GM11168 (cell line): ENCODE data around the gene FTCD.
"Not testable (repeated sequence)": the region's sequence is repeated elsewhere in the genome, so short reads cannot be mapped to it uniquely, and the experiment has no call there.

Source experiments
- in situ Hi-C: fragments of 300-500 bp; cut with MboI; formaldehyde crosslinking; loops from one replicate; pipeline ENCODE4 v1.12.0; 2022; ENCODE audit warnings: low sequenced_read_pairs; ENCODE audit not compliant: unreplicated experiment

FTCD gene

DNA sequence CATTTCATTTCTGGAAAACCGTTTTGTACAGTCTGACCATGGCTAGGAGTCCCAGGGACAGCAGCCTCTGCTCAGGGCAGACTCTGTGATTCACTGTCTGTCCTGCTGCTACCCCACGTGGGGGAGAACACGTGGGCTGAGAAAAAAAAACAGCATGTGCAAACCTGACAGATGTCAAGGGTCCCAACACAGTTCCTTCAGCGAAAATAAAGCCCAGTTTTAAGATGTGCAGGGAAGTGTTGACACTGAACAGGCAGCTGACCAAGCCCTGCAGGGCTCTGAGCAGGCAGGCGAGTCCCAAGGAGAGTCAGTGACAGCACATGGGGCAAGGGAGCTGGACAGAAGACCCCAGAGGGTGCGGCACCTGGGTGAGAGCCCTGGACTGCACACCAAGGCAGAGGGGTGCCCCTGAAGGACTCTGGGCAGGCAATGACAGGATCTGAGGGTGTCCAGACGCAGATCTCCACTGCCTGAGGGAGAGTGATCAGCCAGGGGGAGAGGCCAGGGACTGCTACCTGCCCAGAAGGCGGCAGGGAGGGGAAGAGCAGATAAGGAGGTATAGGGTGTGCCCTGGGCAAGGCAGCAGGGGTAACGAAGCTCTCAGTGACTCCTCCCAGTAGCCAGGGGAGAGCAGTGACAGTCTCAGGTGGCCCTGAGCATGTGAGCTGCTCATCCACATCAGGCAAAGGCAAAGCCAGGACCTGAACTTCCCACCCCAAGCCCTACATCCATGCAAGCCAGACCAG, 34.0 kb upstream of the FTCD start:
- in situ Hi-C loops = no loop called here

- in situ Hi-C loops = no loop called here
Measured at GRCh38 chr21:46188226-46189212, 33.1 kb upstream of the FTCD start.

- in situ Hi-C loops = no loop called here
Measured at GRCh38 chr21:46187814-46188213, 32.4 kb upstream of the FTCD start.

- in situ Hi-C loops = no loop called here
Measured at GRCh38 chr21:46187261-46187660, 31.9 kb upstream of the FTCD start.

GRCh38 chr21:46185716-46186115, 30.3 kb upstream of the FTCD start:
- in situ Hi-C loops = no loop called here

GRCh38 chr21:46184625-46185555, 29.5 kb upstream of the FTCD start:
- in situ Hi-C loops = no loop called here

DNA sequence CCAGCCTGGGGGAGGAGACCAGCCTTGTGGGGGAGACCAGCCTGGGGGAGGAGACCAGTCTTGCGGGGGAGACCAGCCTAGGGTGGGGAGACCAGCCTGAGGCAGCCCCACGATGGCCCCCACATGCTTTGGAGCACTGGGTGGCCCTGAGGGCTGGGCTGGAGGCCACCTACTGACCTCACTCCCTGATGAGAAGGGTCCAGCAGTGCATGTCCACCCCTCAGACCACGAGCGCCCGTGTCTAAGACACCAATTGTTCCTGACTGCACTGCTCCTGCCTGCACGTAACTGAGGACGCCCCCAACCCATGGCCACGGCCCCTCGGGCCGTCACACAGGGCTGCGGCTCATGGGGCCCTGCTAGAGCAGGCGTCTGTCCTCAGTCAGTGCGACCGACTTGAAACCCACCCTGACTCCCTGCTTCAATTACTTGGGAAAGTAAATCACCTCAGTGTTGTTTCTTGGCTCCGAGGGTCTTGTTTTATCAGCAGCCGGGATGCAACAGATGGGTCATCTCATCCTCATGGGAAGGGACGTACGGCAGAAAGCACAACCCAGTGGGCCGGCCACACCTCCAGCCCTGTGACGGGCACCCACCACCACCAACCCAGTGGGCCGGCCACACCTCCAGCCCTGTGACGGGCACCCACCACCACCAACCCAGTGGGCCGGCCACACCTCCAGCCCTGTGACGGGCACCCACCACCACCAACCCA, 28.7 kb upstream of the FTCD start, which contains the start of gene SPATC1L:
SPATC1L (minus strand) TSS at position 550 of the 715 bp plus-strand sequence. CDS start 1,643 bp downstream, outside the sequence.
- in situ Hi-C loops = no loop called here

DNA sequence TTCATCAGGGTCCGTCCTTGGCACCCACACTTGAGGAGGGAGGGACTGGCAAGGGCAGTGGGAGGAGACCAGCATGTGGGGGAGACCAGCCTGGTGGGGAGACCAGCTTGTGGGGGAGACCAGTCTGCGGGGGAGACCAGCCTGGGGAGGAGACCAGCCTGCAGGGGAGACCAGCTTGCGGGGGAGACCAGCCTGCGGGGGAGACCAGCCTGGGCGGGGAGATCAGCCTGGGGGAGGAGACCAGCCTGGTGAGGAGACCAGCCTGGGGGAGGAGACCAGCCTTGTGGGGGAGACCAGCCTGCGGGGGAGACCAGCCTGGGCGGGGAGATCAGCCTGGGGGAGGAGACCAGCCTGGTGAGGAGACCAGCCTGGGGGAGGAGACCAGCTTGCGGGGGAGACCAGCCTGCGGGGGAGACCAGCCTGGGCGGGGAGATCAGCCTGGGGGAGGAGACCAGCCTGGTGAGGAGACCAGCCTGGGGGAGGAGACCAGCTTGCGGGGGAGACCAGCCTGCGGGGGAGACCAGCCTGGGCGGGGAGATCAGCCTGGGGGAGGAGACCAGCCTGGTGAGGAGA, 28.0 kb upstream of the FTCD start:
- in situ Hi-C loops = not testable (repeated sequence)

DNA sequence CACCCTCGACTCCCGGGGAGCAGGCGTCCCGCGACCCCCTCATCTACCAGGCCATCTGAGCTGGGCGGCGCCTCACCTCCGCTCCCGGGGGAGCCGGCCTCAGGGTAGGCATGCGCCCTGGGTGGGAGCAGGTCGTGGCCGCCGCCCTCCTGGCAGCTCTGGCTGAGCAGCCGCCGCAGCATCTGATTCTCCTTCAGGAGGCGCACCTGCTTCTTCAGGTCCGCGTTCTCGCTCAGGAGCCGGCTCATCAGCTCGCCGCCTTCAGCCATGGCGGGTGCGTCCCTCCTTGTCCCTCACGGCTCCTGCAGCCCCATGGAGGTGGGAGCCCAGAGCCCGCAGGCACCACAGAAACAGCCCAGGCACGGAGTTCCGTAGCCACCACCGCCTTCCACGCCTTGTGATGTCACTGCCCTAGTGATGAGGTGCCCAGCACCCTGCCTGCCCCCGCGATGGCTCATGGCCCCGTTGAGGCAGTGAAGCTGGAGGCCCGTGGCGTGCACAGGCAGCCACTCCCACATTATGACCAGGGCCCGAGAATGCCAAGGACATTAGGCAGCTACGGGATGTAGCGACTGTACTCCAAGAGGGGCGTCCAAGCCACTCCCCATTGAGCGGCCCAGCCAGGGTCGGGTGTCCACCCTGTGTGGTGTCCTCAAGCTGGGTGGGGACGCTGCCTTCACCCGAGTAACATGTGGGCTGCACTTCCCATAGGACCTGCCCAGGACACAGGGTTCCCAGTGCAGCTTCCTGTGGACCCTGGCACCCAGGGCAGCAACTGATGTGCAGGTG, 27.4 kb upstream of the FTCD start:
- in situ Hi-C loops = no loop called here

DNA sequence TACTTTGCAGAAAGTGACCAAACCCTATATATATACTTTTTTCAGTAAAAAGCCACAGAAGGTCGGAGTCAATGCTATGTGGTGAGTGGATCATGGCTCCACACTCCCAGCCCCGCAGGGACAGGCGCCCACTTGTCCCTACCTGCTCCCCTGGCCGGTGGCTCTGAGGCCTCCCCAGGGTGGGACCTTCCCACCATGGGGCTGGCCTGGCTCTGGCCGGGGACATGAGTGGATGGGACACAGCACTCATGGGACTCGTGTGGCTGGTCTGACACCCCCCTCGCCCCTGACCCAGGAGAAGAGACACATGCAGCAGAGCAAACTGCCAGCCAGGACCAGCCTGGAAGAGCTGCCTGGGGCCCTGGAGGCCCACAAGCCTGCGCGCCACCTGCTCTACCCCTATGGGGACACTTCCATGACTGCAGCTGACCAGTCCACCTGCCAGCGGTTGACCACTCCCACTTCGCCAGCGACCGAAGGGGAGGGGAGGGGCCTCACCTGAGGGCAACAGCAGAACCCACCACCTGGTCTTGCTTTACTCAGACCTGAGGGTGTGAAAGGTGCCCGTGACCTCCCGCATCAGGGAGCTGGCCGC, 26.7 kb upstream of the FTCD start:
- in situ Hi-C loops = no loop called here

DNA sequence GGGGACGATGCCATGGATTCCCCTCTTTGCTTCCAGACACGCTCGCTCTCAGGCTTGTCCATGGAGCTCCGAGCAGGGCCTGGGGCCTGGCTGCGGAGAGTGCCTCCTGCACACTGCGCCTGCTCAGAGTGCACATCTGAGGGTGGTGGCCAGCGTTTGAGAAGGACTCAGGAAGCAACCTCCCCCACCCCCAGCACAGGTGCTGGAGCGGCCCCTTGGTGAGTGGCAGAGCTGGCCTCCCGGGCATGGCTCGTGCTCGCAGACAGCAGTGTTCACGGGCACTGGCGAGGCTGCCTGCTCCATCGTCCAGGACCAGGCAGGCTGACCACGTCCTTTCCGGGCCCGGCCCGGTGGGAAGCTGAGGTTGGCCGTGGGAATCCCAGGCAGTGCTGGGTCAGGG, 26.1 kb upstream of the FTCD start:
- in situ Hi-C loops = no loop called here

GRCh38 chr21:46180778-46181391, 25.5 kb upstream of the FTCD start:
- in situ Hi-C loops = no loop called here

GRCh38 chr21:46180079-46180722, 24.8 kb upstream of the FTCD start:
- in situ Hi-C loops = no loop called here

DNA sequence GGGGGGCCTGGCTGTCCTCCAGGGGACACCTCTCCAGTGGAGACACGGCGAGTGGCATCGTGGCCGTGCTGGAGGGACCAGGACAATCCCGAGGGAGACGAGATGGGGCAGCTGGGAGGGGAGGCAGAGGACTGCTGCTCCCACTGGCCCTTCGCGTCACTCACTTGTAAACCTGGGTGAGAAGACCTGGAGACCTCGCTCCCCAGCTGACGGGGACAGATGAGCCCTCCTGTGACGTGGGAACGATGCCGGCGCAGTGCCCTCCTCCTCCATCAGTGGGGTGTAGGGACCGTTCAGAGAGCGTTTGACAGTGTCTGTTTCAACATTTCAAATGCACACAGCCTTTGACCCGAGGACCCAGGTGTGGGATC, 24.3 kb upstream of the FTCD start:
- in situ Hi-C loops = no loop called here

- in situ Hi-C loops = no loop called here
Measured at GRCh38 chr21:46178961-46179360, 23.6 kb upstream of the FTCD start.

DNA sequence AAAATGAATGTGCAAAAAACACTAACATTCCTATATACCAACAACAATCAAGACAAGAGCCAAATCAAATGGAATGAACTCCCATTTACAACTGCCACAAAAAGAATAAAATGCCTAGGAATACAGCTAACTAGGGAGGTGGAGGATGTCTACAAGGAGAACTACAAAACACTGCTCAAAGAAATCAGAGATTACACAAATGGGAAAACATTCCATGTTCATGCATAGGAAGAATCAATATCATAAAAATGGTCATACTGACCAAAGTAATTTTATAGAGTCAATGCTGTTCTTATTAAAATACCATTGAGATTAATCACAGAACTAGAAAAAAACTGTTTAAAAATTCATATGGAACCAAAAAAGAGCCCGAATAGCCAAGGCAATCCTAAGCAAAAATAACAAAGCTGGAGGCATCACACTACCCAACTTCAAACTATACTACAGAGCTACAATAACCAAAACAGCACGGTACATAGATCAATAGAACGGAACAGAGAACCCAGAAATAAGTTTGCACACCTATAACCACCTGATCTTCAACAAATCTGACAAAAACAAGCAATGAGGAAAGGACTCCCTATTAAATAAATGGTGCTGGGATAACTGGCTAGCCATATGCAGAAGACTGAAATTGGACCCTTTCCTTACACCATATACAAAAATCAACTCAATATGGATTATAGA, 21.2 kb upstream of the FTCD start:
- in situ Hi-C loops = not testable (repeated sequence)

DNA sequence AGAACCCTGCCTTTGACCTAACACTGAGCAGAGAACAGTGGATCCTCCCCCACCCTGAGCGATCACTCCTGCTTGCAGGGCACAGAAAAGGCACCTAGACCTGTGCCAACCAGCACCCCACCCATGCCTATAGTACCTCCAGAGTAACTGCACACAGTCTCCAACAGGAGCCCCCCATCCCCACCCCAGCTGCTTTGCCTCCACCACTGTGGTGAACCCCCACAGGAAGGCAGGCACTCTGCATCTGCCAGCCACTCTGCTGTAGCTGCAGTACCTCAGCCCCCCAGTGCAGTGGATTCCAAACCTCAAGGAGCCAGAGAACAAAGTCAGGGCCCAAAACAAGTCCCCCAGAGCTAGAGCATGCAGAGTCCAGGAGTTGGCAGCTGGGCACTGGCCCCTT, 18.2 kb upstream of the FTCD start:
- in situ Hi-C loops = no loop called here
